NCI-H226 (cell line): Measurements from ENCODE around the gene IGSF9.

Experiments used
- DNase-seq: peaks from one replicate; pipeline ENCODE4 v3.0.0-alpha.2; 2015

The IGSF9 gene

GRCh38 chr1:159945483-159946241 lies at the start of gene IGSF9:
Gene IGSF9 (minus strand): TSS chr1:159945613. CDS start chr1:159943454, 2,159 bp downstream.
- DNase-seq, result peak; percentile 95

DNA sequence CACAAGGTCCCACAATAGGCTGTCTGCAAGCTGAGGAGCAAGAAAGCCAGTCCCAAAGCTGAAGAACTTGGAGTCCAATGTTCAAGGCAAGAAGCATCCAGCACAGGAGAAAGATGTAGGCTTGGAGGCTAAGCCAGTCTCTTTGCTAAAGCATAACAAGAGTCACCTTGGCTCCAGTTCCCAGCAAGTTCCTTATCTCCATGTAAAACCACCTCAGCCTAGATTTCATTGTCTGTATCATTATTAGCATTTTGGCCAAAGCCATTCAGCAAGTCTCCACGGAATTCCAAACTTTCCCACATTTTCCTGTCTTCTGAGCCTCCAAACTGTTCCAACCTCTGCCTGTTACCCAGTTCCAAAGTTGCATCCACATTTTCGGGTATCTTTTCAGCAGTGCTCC lies 49.5 kb upstream of the IGSF9 start:
- peak; percentile 45 for DNase-seq

DNA sequence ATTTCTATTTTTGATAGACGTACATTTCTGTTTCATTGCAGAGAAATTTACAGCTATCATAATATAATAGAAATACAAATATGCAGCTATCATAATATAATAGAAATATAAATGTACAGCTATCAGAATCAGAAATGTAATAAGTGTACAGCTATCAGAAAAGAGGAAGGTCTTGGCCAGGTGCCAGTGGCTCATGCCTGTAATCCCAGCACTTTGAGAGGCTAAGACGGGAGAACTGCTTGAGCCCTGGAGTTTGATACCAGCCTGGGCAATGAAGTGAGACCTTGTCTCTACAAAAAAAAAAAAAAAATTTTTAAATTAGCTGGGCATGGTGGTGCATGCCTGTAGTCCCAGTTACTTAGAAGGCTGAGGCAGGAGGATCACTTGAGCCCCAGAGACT lies 48.5 kb upstream of the IGSF9 start:
- DNase-seq, result no peak

DNA sequence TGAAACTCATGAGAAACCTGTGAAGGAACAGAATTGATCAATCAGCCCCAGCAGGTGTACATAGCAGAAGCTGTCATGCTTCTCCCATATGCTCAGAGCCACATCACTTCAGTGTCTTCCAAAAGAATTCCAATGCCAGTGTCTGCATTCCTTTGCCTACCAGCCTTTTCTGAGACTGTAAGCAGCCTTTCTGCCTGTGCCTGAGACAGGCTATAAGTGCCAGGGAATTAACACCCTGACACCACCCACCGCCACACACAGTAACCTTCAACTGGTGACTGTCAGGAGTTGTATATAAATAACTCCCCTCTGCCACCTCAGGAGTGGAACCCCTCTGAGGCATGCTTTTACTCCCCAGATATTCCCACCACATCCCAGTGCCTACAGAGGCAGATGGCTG lies 46.7 kb upstream of the IGSF9 start:
- DNase-seq, result no peak

DNA sequence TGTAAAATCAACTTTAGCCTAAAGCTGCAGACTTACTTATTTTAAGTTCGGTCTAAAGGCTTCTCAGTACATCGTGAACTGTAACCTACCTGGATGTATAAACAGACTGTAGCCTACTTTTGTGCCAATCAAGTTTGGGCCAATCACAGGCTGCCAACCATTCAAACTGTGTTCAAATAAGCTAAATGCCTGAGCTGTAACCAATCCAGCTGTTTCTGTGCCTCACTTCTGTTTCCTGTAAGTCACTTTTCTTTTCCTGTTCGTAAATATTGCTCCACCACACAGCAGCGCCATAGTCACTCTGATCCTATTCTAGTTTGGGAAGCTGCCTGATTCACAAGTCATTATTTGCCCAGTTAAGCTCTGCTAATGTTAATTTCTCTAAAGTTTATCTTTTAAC lies 46.1 kb upstream of the IGSF9 start:
- no peak for DNase-seq

DNA sequence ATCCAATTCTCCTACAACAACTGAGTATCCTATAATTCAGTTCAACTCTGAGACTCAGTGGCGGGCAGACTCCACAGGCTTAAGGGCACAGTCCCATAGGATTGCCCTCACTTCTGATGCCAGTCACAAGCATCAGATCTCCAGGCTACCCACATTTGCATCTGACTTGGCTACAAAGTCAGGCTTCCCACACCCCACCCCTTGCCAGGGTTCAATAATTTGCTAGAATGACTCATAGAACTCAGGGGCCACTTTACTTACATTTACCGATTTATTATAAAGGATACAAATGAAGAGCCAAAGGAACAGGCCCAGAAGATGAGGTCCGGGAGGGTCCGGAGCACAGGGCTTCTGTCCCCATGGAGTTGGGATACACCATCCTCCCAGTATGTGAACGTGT lies 44.6 kb upstream of the IGSF9 start:
- DNase-seq, result no peak

DNA sequence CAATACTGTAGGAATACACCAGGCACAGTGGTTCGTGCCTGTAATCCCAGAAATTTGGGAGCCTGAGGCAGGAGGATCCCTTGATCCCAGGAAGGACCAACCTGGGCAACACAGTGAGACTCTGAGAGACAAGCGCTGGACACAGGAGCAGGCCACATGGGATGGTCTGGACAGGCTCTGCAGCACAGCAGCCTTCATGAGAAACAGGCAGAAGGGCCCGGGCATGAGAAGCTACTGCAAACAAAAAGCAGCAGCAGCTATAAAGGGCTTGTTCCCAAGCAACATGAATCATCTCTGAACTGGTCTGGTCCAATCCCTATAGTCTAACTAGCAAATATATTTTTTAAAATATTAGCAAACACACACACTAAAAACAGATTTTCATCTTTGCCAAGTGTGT lies 44.2 kb upstream of the IGSF9 start:
- no peak for DNase-seq

GRCh38 chr1:159988006-159988405 lies 42.6 kb upstream of the IGSF9 start:
- no peak for DNase-seq

- no peak for DNase-seq
Measured at GRCh38 chr1:159987186-159987585, 41.8 kb upstream of the IGSF9 start.

GRCh38 chr1:159986531-159986930 lies 41.1 kb upstream of the IGSF9 start:
- DNase-seq, result no peak

- DNase-seq, result no peak
Measured at GRCh38 chr1:159986093-159986492, 40.7 kb upstream of the IGSF9 start.

DNA sequence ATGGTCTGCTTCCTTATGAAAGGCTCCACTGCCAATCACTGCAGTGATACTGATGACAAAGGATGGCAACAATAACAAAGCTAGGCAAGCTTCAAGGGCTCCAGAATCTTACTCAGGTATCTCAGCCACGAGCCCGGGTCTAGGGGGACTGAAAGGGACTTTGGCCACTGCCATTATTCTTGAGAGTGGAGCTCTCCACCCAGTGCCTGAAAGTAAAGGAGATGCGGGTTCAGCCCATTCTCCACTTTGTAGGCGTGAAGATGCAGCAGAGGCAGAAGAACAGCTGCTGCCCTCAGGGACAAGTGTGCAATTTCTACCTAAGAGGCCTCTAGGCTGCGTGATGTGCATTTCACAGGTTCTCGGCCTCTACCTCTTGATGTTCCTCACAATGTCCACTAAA lies 40.1 kb upstream of the IGSF9 start:
- no peak for DNase-seq

GRCh38 chr1:159983681-159984080 lies 38.3 kb upstream of the IGSF9 start:
- DNase-seq, result no peak

GRCh38 chr1:159982280-159982679 lies 36.9 kb upstream of the IGSF9 start:
- DNase-seq, result no peak

- DNase-seq, result no peak
Measured at GRCh38 chr1:159981351-159982055, 36.1 kb upstream of the IGSF9 start.

DNA sequence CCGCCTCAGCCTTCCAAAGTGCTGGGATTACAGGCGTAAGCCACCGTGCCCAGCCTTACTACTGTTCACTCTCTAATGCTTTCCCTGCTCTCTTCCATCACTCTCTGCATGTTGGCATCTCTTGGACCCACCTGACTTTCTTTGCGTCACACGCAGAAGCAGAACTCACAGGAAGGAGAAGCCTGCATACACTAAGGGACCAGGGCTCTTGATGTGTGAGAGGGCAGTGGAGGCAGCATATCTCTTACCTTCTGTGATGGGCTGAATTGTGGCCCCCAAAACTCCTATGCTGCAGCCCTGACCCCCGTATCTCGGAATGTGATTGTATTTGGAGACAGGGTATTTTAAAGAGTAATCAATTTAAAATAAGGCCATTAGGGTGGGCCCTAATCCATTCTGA lies 35.4 kb upstream of the IGSF9 start:
- DNase-seq, result no peak

- DNase-seq, result no peak
Measured at GRCh38 chr1:159980076-159980475, 34.7 kb upstream of the IGSF9 start.

GRCh38 chr1:159979257-159979656 lies 33.8 kb upstream of the IGSF9 start:
- DNase-seq, result no peak

DNA sequence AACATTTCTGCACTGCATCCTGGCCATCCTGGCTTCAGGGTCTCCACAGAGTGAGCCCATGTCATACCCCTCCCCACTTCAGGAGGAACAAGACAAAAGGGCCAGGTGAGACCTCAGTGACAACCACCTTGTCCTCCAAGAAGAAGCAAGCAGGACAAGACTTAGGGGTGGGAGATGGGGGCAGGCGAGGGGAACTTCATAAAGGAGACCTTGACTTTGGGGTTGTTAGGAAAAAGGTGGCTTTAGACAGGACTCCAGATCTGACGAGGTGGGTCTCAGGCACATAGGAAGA lies 32.6 kb upstream of the IGSF9 start:
- DNase-seq, result no peak

DNA sequence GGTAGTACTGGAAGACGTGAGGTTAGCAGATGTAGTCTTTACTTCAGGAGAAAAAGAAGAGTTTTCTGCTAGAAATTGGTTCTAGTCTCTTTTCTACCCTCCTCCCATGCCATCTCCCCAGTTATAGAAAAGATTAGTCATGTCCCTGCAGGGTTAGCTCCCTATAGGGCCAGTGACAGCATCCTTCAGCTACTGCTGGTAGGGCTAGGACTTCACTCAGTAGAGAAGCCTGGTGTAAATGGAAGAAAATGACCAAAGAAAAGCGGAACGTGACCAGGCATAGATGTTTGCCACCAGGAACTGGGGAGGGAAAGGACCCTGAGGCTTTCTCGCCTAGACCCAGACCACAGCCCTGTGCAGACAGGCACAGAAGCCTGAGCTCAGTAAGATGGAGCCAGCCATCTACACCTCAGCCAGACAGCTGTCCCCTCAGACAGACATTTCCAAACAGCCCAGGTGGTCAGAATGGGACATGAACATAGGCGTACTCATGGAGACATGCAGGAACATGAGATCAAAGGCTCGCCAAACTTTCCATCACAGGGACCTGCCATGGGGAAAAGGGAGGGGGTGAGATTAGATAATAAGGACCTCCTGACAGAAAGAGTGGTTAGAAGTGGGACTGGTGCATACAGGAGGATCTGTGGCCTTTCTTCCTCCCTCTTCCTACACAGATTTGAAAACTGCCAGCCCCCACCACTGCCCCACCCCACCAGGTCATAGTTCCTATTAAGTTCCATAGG lies 32.1 kb upstream of the IGSF9 start:
- DNase-seq, result no peak

- no peak for DNase-seq
Measured at GRCh38 chr1:159974350-159974965, 29.0 kb upstream of the IGSF9 start.

DNA sequence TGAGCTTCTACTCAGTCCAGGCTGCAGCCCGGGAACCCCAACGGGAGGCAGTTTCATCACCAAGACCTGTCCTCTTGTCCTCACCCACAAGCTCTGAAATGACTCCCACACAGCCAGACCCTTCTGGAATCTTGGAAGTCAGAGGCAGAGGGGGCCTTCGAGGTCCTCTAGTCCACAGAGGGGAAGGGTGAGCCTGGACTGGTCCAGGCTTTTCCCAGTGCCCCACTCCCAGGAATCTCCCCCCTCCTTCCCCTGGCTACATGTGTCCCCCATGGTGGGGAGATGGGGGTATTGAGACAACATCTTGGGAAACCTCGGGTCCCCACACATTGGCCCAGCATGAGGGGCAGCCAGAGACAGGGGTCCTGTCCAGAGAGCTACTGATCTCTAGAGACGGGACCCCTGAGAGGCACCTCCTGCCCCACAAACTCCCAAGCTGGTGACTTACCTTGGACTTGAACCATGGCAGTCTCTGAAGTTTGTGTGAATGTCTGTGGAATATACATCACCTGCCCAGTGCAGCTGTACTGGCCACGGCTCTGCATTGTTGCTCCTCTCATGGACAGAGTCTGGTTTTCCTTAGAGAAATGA lies 28.0 kb upstream of the IGSF9 start:
- DNase-seq, result no peak
